Mucosa of rectum (tissue), 2 donors: Measurements from ENCODE around the gene SVOPL.

ENCODE experiments used
- H3K27ac ChIP-seq, 2 donors: one replicate each; pipeline ENCODE4 v1.7.0; 2013; ENCODE audit warnings: inconsistent platforms in 2 of 2, low read depth in 2 of 2, low read length in 2 of 2
- H3K27me3 ChIP-seq, 2 donors: one replicate each; pipeline ENCODE4 v1.7.0; 2013; ENCODE audit warnings: low read length in 2 of 2; ENCODE audit not compliant: control insufficient read depth in 2 of 2, insufficient read depth in 2 of 2
- H3K36me3 ChIP-seq, 2 donors: one replicate each; pipeline ENCODE4 v1.7.0; 2013; ENCODE audit warnings: low read length in 2 of 2; ENCODE audit not compliant: control insufficient read depth in 2 of 2, insufficient read depth in 2 of 2
- H3K4me1 ChIP-seq, 2 donors: one replicate each; pipeline ENCODE4 v1.7.0; 2013; ENCODE audit warnings: low read length in 2 of 2, mild to moderate bottlenecking in 1 of 2; ENCODE audit not compliant: control insufficient read depth in 2 of 2, insufficient read depth in 2 of 2
- H3K4me3 ChIP-seq, 2 donors: one replicate each; pipeline ENCODE4 v1.7.0; 2013; ENCODE audit warnings: low read length in 2 of 2
- H3K9ac ChIP-seq, 2 donors: one replicate each; pipeline ENCODE4 v1.7.0; 2013; ENCODE audit warnings: low read length in 2 of 2, low read depth in 1 of 2, mild to moderate bottlenecking in 1 of 2
- H3K9me3 ChIP-seq, 2 donors: one replicate each; pipeline ENCODE4 v1.7.0; 2013; ENCODE audit warnings: low read length in 2 of 2; ENCODE audit not compliant: control insufficient read depth in 2 of 2
- donor health status: healthy.
- donor health status: Normal muscosa, but diverticular disease.

Gene SVOPL

GRCh38 chr7:138700857-138701536 lies at the start of gene SVOPL:
Gene SVOPL, minus strand, starts transcription at chr7:138701362. Its CDS starts 22,317 bp downstream, at chr7:138679045.
- Histone ChIP-seq H3K4me3 (no peak within 1 kb of the TSS), H3K9ac (no peak within 1 kb of the TSS), H3K36me3 (no peaks in the 10 kb centered on the region), H3K9me3 (no peaks in the 10 kb centered on the region), H3K4me1 (peaks cover 0 to 3% of the 10 kb centered on the region in 2 donors), H3K27me3 (no peaks in the 10 kb centered on the region), H3K27ac (no peak within 1 kb of the TSS)

GRCh38 chr7:138750473-138750872 lies 49.3 kb upstream of the SVOPL start:
- no peaks in the 10 kb centered on the region for H3K9me3 ChIP-seq
- H3K4me1 ChIP-seq, result no peaks in the 10 kb centered on the region
- H3K27me3 ChIP-seq, result no peaks in the 10 kb centered on the region
- no peak overlapping the region for H3K9ac ChIP-seq
- no peak overlapping the region for H3K27ac ChIP-seq
- no peak overlapping the region for H3K4me3 ChIP-seq
- H3K36me3 ChIP-seq, result no peaks in the 10 kb centered on the region

GRCh38 chr7:138749960-138750359 lies 48.8 kb upstream of the SVOPL start:
- Histone ChIP-seq H3K36me3 (no peaks in the 10 kb centered on the region), H3K27me3 (no peaks in the 10 kb centered on the region), H3K9ac (no peak overlapping the region), H3K27ac (no peak overlapping the region), H3K4me1 (no peaks in the 10 kb centered on the region), H3K4me3 (no peak overlapping the region), H3K9me3 (no peaks in the 10 kb centered on the region)

GRCh38 chr7:138748666-138749065 lies 47.5 kb upstream of the SVOPL start:
- no peaks in the 10 kb centered on the region for H3K36me3 ChIP-seq
- H3K27ac ChIP-seq, result no peak overlapping the region
- no peak overlapping the region for H3K9ac ChIP-seq
- no peak overlapping the region for H3K4me3 ChIP-seq
- H3K27me3 ChIP-seq, result no peaks in the 10 kb centered on the region
- no peaks in the 10 kb centered on the region for H3K9me3 ChIP-seq
- no peaks in the 10 kb centered on the region for H3K4me1 ChIP-seq

- Histone ChIP-seq H3K4me1 (no peaks in the 10 kb centered on the region), H3K27ac (no peak overlapping the region), H3K9ac (no peak overlapping the region), H3K4me3 (no peak overlapping the region), H3K27me3 (no peaks in the 10 kb centered on the region), H3K9me3 (no peaks in the 10 kb centered on the region), H3K36me3 (no peaks in the 10 kb centered on the region)
Measured at GRCh38 chr7:138746073-138746472, 44.9 kb upstream of the SVOPL start.

- no peaks in the 10 kb centered on the region for H3K27me3 ChIP-seq
- H3K9ac ChIP-seq, result no peak overlapping the region
- no peak overlapping the region for H3K27ac ChIP-seq
- H3K9me3 ChIP-seq, result no peaks in the 10 kb centered on the region
- no peaks in the 10 kb centered on the region for H3K36me3 ChIP-seq
- no peak overlapping the region for H3K4me3 ChIP-seq
- H3K4me1 ChIP-seq, result no peaks in the 10 kb centered on the region
Measured at GRCh38 chr7:138745189-138745588, 44.0 kb upstream of the SVOPL start.

- Histone ChIP-seq H3K4me1 (no peaks in the 10 kb centered on the region), H3K36me3 (no peaks in the 10 kb centered on the region), H3K4me3 (no peak overlapping the region), H3K9me3 (no peaks in the 10 kb centered on the region), H3K9ac (no peak overlapping the region), H3K27ac (no peak overlapping the region), H3K27me3 (no peaks in the 10 kb centered on the region)
Measured at GRCh38 chr7:138741453-138741735, 40.2 kb upstream of the SVOPL start.

- H3K9ac ChIP-seq, result no peak overlapping the region
- H3K36me3 ChIP-seq, result no peaks in the 10 kb centered on the region
- H3K27ac ChIP-seq, result no peak overlapping the region
- no peaks in the 10 kb centered on the region for H3K4me1 ChIP-seq
- no peaks in the 10 kb centered on the region for H3K27me3 ChIP-seq
- no peaks in the 10 kb centered on the region for H3K9me3 ChIP-seq
- H3K4me3 ChIP-seq, result no peak overlapping the region
Measured at GRCh38 chr7:138739859-138740258, 38.7 kb upstream of the SVOPL start.

- Histone ChIP-seq H3K27me3 (no peaks in the 10 kb centered on the region), H3K4me1 (no peaks in the 10 kb centered on the region), H3K4me3 (no peak overlapping the region), H3K9me3 (no peaks in the 10 kb centered on the region), H3K27ac (no peak overlapping the region), H3K9ac (no peak overlapping the region), H3K36me3 (no peaks in the 10 kb centered on the region)
Measured at GRCh38 chr7:138738551-138739335, 37.6 kb upstream of the SVOPL start.

GRCh38 chr7:138738114-138738513 lies 37.0 kb upstream of the SVOPL start:
- no peaks in the 10 kb centered on the region for H3K36me3 ChIP-seq
- no peak overlapping the region for H3K27ac ChIP-seq
- H3K4me3 ChIP-seq, result no peak overlapping the region
- no peaks in the 10 kb centered on the region for H3K9me3 ChIP-seq
- H3K9ac ChIP-seq, result no peak overlapping the region
- no peaks in the 10 kb centered on the region for H3K27me3 ChIP-seq
- no peaks in the 10 kb centered on the region for H3K4me1 ChIP-seq
